HCT116 (cell line): Measurements from ENCODE around the gene AMTN. TPM values are rescaled to one million over a fixed set of nuclear protein-coding genes. Genes with fewer than 3 reads are reported as not detected.

Experiments
- ATAC-seq: fragments of 200-7000 bp; cut with Tn5 transposase; 2 replicates; pipeline ENCODE4 v1.9.1; 2020; ENCODE audit warnings: mild to moderate bottlenecking, moderate library complexity
- BruUV-seq: library from RNA; stranded (reverse); fragments of 400-500 nt; replicated peaks from 2 replicates; lab custom pipeline; 2021; lab: Mats Ljungman, UMichigan
- CTCF ChIA-PET: fragments of 300-600 bp; sonication (Branson Sonifier 250); formaldehyde crosslinking; loops from one replicate; lab custom pipeline; 2021; ENCODE audit warnings: antibody characterized with exemption; lab: Charles Lee
- POLR2A ChIA-PET: fragments of 300-600, 350-600 bp; sonication (Branson Sonifier 250); formaldehyde crosslinking; loops from one replicate; lab custom pipeline; 2021; ENCODE audit warnings: antibody characterized with exemption; lab: Charles Lee
- RAD21 ChIA-PET, 2 experiments: fragments of 300-600 bp; sonication (Branson Sonifier 250); formaldehyde crosslinking; loops; one replicate each; lab custom pipeline; 2023; ENCODE audit warnings: low total read pairs in 2 of 2; ENCODE audit not compliant: uncharacterized antibody in 2 of 2, unreplicated experiment in 2 of 2, low non-redundant PET in 1 of 2; lab: Charles Lee
- DNase-seq: peaks from one replicate; pipeline ENCODE4 v3.0.0-alpha.2; 2010; ENCODE audit warnings: low read depth, low spot score
- H2AFZ ChIP-seq: fragments of 200-600 bp; shearing (Covaris generic), sonication (generic); 2 replicates; pipeline ENCODE4 v1.6.1; 2017; ENCODE audit warnings: low read depth, mixed run types, mixed read lengths, antibody characterized with exemption, low read length; ENCODE audit not compliant: poor library complexity, severe bottlenecking
- H3K27ac ChIP-seq: 2 replicates; pipeline ENCODE4 v1.5.1; 2012; ENCODE audit warnings: low read depth, low read length
- H3K27me3 ChIP-seq: fragments of 200-600 bp; sonication (generic); 2 replicates; pipeline ENCODE4 v1.6.1; 2016; ENCODE audit warnings: mixed run types, low read length, mixed read lengths; ENCODE audit not compliant: insufficient read depth
- H3K36me3 ChIP-seq, 2 experiments: fragments of 200-500 bp in 1 of 2; fragments of 200-600 bp in 1 of 2; sonication (Bioruptor generic) in 1 of 2; sonication (generic) in 1 of 2; 2 replicates each; pipeline versions ENCODE4 v1.5.1 to v1.6.1; 2014 to 2016; ENCODE audit warnings: low read length in 2 of 2, inconsistent platforms in 1 of 2, mixed read lengths in 1 of 2, mixed run types in 1 of 2; ENCODE audit not compliant: insufficient read depth in 2 of 2, control insufficient read depth in 1 of 2
- H3K4me1 ChIP-seq, 2 experiments: fragments of 200-600 bp in 1 of 2; sonication (generic) in 1 of 2; 2 replicates each; pipeline versions ENCODE4 v1.5.1 to v1.6.1; 2012 to 2017; ENCODE audit warnings: low read length in 2 of 2, inconsistent platforms in 1 of 2, mild to moderate bottlenecking in 1 of 2, mixed read lengths in 1 of 2, mixed run types in 1 of 2, moderate library complexity in 1 of 2; ENCODE audit not compliant: insufficient read depth in 2 of 2, control insufficient read depth in 1 of 2
- H3K4me2 ChIP-seq: fragments of 200-600 bp; sonication (generic); 2 replicates; pipeline ENCODE4 v1.6.1; 2017; ENCODE audit warnings: mixed run types, low read length, mixed read lengths
- H3K4me3 ChIP-seq, 2 experiments: fragments of 200-600 bp in 1 of 2; sonication (generic) in 1 of 2; replicated peaks in 1 of 2; 2 replicates each; pipeline ENCODE4 v1.5.1; 2011 to 2016; ENCODE audit warnings: low read length in 2 of 2, control low read depth in 1 of 2, low read depth in 1 of 2, mild to moderate bottlenecking in 1 of 2, mixed read lengths in 1 of 2, mixed run types in 1 of 2
- H3K79me2 ChIP-seq: fragments of 200-600 bp; sonication (generic); 2 replicates; pipeline ENCODE4 v1.6.1; 2017; ENCODE audit warnings: mild to moderate bottlenecking, mixed run types, low read length, moderate library complexity, mixed read lengths; ENCODE audit not compliant: insufficient read depth
- H3K9ac ChIP-seq: fragments of 200-600 bp; sonication (generic); 2 replicates; pipeline ENCODE4 v1.6.1; 2016; ENCODE audit warnings: low read length, mixed read lengths
- H3K9me2 ChIP-seq: fragments of 200-600 bp; sonication (generic), shearing (Covaris generic); 2 replicates; pipeline ENCODE4 v1.6.1; 2017; ENCODE audit warnings: mixed run types, mild to moderate bottlenecking, moderate library complexity; ENCODE audit not compliant: insufficient read depth
- H3K9me3 ChIP-seq, 2 experiments: fragments of 200-500 bp in 1 of 2; fragments of 200-600 bp in 1 of 2; sonication (Bioruptor generic) in 1 of 2; sonication (generic) in 1 of 2; 2 replicates each; pipeline ENCODE4 v1.6.1; 2014 to 2017; ENCODE audit warnings: low read length in 2 of 2, mixed read lengths in 2 of 2, inconsistent platforms in 1 of 2, low read depth in 1 of 2, mild to moderate bottlenecking in 1 of 2, mixed run types in 1 of 2, moderate library complexity in 1 of 2; ENCODE audit not compliant: control insufficient read depth in 1 of 2, insufficient read depth in 1 of 2
- H4K20me1 ChIP-seq: fragments of 200-600 bp; sonication (generic), shearing (Covaris generic); 2 replicates; pipeline ENCODE4 v1.6.1; 2017; ENCODE audit warnings: mixed run types, mild to moderate bottlenecking, moderate library complexity; ENCODE audit not compliant: insufficient read depth
- CBX3 ChIP-seq: IDR thresholded peaks from 2 replicates; pipeline ENCODE4 v1.6.1; 2012; ENCODE audit warnings: low read depth
- CEBPB ChIP-seq: IDR thresholded peaks from 2 replicates; pipeline ENCODE4 v1.6.1; 2012; ENCODE audit warnings: low read depth
- EGR1 ChIP-seq: IDR thresholded peaks from 2 replicates; pipeline ENCODE4 v1.6.1; 2012; ENCODE audit warnings: low read depth
- ELF1 ChIP-seq: IDR thresholded peaks from 2 replicates; pipeline ENCODE4 v1.6.1; 2012; ENCODE audit warnings: low read depth, borderline replicate concordance
- EZH2 ChIP-seq: fragments of 200-600 bp; sonication (generic); IDR thresholded peaks from 2 replicates; pipeline ENCODE4 v1.6.1; 2017; ENCODE audit warnings: antibody characterized with exemption, mixed run types
- EZH2phosphoT487 ChIP-seq: fragments of 200-600 bp; IDR thresholded peaks from 2 replicates; pipeline ENCODE4 v1.6.1; 2018; ENCODE audit warnings: antibody characterized with exemption, borderline replicate concordance
- FOSL1 ChIP-seq: IDR thresholded peaks from 2 replicates; pipeline ENCODE4 v1.6.1; 2012; ENCODE audit warnings: low read depth
- MAX ChIP-seq: IDR thresholded peaks from 2 replicates; pipeline ENCODE4 v1.6.1; 2012
- POLR2A ChIP-seq: IDR thresholded peaks from 2 replicates; pipeline ENCODE4 v1.7.0; 2011; ENCODE audit warnings: borderline replicate concordance; ENCODE audit not compliant: insufficient read depth, insufficient read length; ENCODE audit errors: extremely low read depth
- RAD21 ChIP-seq: IDR thresholded peaks from 2 replicates; pipeline ENCODE4 v1.6.1; 2012; ENCODE audit warnings: low read depth, mild to moderate bottlenecking
- SIN3A ChIP-seq: IDR thresholded peaks from 2 replicates; pipeline ENCODE4 v1.6.1; 2012; ENCODE audit warnings: low read depth
- SP1 ChIP-seq: IDR thresholded peaks from 2 replicates; pipeline ENCODE4 v1.6.1; 2012; ENCODE audit warnings: low read depth
- SRF ChIP-seq: IDR thresholded peaks from 2 replicates; pipeline ENCODE4 v1.6.1; 2012; ENCODE audit warnings: low read depth
- TCF7L2 ChIP-seq: IDR thresholded peaks from 2 replicates; pipeline ENCODE4 v1.7.0; 2011; ENCODE audit warnings: borderline replicate concordance, inconsistent platforms; ENCODE audit not compliant: insufficient read depth, insufficient read length; ENCODE audit errors: extremely low read depth
- YY1 ChIP-seq: IDR thresholded peaks from 2 replicates; pipeline ENCODE4 v1.6.1; 2011; ENCODE audit warnings: low read length, low read depth, moderate library complexity, mild to moderate bottlenecking; ENCODE audit not compliant: insufficient replicate concordance; ENCODE audit errors: extremely low read depth
- ZFX ChIP-seq: fragments of 450-650 bp; IDR thresholded peaks from 2 replicates; pipeline ENCODE4 v1.6.1; 2017
- ZNF274 ChIP-seq: fragments of 200-500 bp; sonication (Bioruptor generic); IDR thresholded peaks from 2 replicates; pipeline ENCODE4 v1.6.1; 2014; ENCODE audit warnings: mild to moderate bottlenecking, low read depth, low read length, inconsistent platforms
- intact Hi-C: fragments of 100-400 bp; cut with micrococcal nuclease; formaldehyde crosslinking; loops from 2 replicates; pipeline ENCODE4 v1.10.0; 2022
- total RNA-seq: library from RNA; stranded (reverse); gene quantifications from one replicate; pipeline ENCODE4 v1.2.1, GENCODE V29; 2021; ENCODE audit not compliant: unreplicated experiment
- TF ChIP-seq, protein P1 (sequence below), 3 experiments: fragments of 200-600 bp in 1 of 3; sonication (generic) in 1 of 3; IDR thresholded peaks in 2 of 3; conservative IDR thresholded peaks in 1 of 3; 2 replicates each; pipeline ENCODE4 v1.5.1; 2012 to 2017; ENCODE audit warnings: low read depth in 2 of 3, low read length in 2 of 3, antibody characterized with exemption in 1 of 3, borderline replicate concordance in 1 of 3, control low read depth in 1 of 3, mild to moderate bottlenecking in 1 of 3, mixed read lengths in 1 of 3, mixed run types in 1 of 3, moderate library complexity in 1 of 3; ENCODE audit not compliant: insufficient read depth in 1 of 3
- TF ChIP-seq, protein P2 (sequence below): IDR thresholded peaks from 2 replicates; pipeline ENCODE4 v1.6.1; 2011; ENCODE audit warnings: mild to moderate bottlenecking, low read length, moderate library complexity; ENCODE audit not compliant: insufficient replicate concordance; ENCODE audit errors: extremely low read depth
- TF ChIP-seq, protein P3 (sequence below): IDR thresholded peaks from 2 replicates; pipeline ENCODE4 v1.6.1; 2012

The AMTN gene
- total RNA-seq, 1 experiment from 2014 or later = not detected

DNA sequence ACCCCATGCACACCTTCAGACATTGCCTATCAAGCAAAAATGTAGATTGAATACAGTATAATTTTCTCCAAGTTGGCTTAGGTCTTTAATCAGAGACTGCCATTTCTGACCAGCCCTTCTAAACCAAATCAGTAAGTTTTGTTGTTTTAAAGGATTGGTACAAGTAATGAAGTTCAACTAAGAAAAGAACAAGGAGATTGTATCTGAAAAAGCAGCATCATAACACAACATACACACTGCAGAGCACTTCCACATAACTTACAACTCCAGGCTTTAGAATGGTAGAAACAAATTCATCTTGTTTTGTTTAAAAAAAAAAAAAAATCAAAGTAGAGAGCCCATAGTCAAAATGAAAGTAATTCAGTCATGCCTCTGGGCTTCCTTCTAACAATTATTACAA is 57.6 kb downstream of the AMTN start:
- ATAC-seq (no peak), DNase-seq (no peak)

More for the DNA sequence above, 57.6 kb downstream of the AMTN start:
- peaks cover 7 to 10% of the 10 kb centered on the region in 2 experiments; a peak in 3 of 4 replicates for H3K4me1 ChIP-seq
- no peak overlapping the region for H3K4me2 ChIP-seq
- H3K4me3 ChIP-seq = no peak overlapping the region
- no peaks in the 10 kb centered on the region for H3K9me3 ChIP-seq
- intact Hi-C loops = no loop called here
- POLR2A ChIA-PET = no interaction called here
- H3K27ac ChIP-seq = no peak overlapping the region
- RAD21 ChIA-PET = no interaction called here
- TF ChIP-seq YY1 (no peak), ZFX (no peak), CEBPB (no peak), POLR2A (no peak), FOSL1 (no peak), SP1 (no peak), MAX (no peak), ELF1 (no peak), SRF (no peak), RAD21 (no peak), TCF7L2 (no peak), EGR1 (no peak), EZH2 (no peak), ZNF274 (no peak), CBX3 (no peak), SIN3A (no peak), EZH2phosphoT487 (no peak)
- TF ChIP-seq, protein P1, sequence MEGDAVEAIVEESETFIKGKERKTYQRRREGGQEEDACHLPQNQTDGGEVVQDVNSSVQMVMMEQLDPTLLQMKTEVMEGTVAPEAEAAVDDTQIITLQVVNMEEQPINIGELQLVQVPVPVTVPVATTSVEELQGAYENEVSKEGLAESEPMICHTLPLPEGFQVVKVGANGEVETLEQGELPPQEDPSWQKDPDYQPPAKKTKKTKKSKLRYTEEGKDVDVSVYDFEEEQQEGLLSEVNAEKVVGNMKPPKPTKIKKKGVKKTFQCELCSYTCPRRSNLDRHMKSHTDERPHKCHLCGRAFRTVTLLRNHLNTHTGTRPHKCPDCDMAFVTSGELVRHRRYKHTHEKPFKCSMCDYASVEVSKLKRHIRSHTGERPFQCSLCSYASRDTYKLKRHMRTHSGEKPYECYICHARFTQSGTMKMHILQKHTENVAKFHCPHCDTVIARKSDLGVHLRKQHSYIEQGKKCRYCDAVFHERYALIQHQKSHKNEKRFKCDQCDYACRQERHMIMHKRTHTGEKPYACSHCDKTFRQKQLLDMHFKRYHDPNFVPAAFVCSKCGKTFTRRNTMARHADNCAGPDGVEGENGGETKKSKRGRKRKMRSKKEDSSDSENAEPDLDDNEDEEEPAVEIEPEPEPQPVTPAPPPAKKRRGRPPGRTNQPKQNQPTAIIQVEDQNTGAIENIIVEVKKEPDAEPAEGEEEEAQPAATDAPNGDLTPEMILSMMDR (IDR thresholded peaks at IDR 0.05 in 2 of 3, conservative IDR thresholded peaks at IDR 0.05 in 1 of 3; ENCODE audit: borderline replicate concordance in 1 of 3, insufficient read depth in 1 of 3, low read depth in 2 of 3, low read length in 2 of 3) = no peak
- TF ChIP-seq, protein P2, sequence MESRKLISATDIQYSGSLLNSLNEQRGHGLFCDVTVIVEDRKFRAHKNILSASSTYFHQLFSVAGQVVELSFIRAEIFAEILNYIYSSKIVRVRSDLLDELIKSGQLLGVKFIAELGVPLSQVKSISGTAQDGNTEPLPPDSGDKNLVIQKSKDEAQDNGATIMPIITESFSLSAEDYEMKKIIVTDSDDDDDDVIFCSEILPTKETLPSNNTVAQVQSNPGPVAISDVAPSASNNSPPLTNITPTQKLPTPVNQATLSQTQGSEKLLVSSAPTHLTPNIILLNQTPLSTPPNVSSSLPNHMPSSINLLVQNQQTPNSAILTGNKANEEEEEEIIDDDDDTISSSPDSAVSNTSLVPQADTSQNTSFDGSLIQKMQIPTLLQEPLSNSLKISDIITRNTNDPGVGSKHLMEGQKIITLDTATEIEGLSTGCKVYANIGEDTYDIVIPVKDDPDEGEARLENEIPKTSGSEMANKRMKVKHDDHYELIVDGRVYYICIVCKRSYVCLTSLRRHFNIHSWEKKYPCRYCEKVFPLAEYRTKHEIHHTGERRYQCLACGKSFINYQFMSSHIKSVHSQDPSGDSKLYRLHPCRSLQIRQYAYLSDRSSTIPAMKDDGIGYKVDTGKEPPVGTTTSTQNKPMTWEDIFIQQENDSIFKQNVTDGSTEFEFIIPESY = no peak
- TF ChIP-seq, protein P3, sequence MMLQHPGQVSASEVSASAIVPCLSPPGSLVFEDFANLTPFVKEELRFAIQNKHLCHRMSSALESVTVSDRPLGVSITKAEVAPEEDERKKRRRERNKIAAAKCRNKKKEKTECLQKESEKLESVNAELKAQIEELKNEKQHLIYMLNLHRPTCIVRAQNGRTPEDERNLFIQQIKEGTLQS = no peak
- no peaks in the 10 kb centered on the region for H3K27me3 ChIP-seq
- H3K9ac ChIP-seq = no peak overlapping the region
- H2AFZ ChIP-seq = no peak overlapping the region
- CTCF ChIA-PET = no interaction called here
- H3K79me2 ChIP-seq = no peaks in the 10 kb centered on the region
- BruUV-seq = no TSS peak
- H4K20me1 ChIP-seq = no peaks in the 10 kb centered on the region
- H3K9me2 ChIP-seq = no peaks in the 10 kb centered on the region
- H3K36me3 ChIP-seq = no peaks in the 10 kb centered on the region
